SK-N-SH (cell line): ENCODE measurements around the gene PPP1R3F. TPM values are rescaled to one million over a fixed set of nuclear protein-coding genes. Genes with fewer than 3 reads are reported as not detected.

Experiments
- CTCF ChIA-PET: fragments of 300-600, 350-600 bp; formaldehyde crosslinking; extraction: SDS; loops from one replicate; lab custom pipeline; 2021; lab: Yijun Ruan, JAX
- POLR2A ChIA-PET: fragments of 350-600 bp; sonication (Branson Sonifier 250); formaldehyde crosslinking; extraction: SDS; loops from one replicate; lab custom pipeline; 2020; ENCODE audit warnings: antibody characterized with exemption, inconsistent platforms; lab: Yijun Ruan, JAX
- DNase-seq: peaks from one replicate; pipeline ENCODE4 v3.0.0; 2012
- H2AFZ ChIP-seq: fragments of 200-600 bp; sonication (generic); 2 replicates; pipeline ENCODE4 v1.8.1; 2016; ENCODE audit warnings: antibody characterized with exemption, mild to moderate bottlenecking, low read depth
- H3F3A ChIP-seq: fragments of 200-600 bp; sonication (generic); replicated peaks from 2 replicates; pipeline ENCODE3; 2016; ENCODE audit warnings: antibody characterized with exemption, mild to moderate bottlenecking; ENCODE audit not compliant: insufficient read depth
- H3K27ac ChIP-seq, 2 experiments: fragments of 200-500 bp in 1 of 2; fragments of 200-600 bp in 1 of 2; sonication (Bioruptor generic) in 1 of 2; sonication (generic), shearing (Covaris generic) in 1 of 2; 2 replicates each; pipeline versions ENCODE4 v1.5.1 to v1.6.1; 2014 to 2016; ENCODE audit warnings: low read depth in 2 of 2, inconsistent platforms in 1 of 2, low read length in 1 of 2, mild to moderate bottlenecking in 1 of 2, mixed read lengths in 1 of 2
- H3K27me3 ChIP-seq: fragments of 200-600 bp; sonication (generic), shearing (Covaris generic); 2 replicates; pipeline ENCODE4 v1.6.1; 2016; ENCODE audit warnings: mixed run types; ENCODE audit not compliant: insufficient read depth
- H3K36me3 ChIP-seq, 2 experiments: fragments of 200-500 bp in 1 of 2; fragments of 200-600 bp in 1 of 2; sonication (Bioruptor generic) in 1 of 2; sonication (generic) in 1 of 2; replicated peaks in 1 of 2; 2 replicates each; pipeline versions ENCODE3 to v1.5.1; 2014 to 2016; ENCODE audit warnings: low read length in 1 of 2, mild to moderate bottlenecking in 1 of 2; ENCODE audit not compliant: insufficient read depth in 2 of 2, control insufficient read depth in 1 of 2
- H3K4me1 ChIP-seq, 2 experiments: fragments of 200-500 bp in 1 of 2; fragments of 200-600 bp in 1 of 2; sonication (Bioruptor generic) in 1 of 2; sonication (generic), shearing (Covaris generic) in 1 of 2; 2 replicates each; pipeline versions ENCODE4 v1.5.1 to v1.6.1; 2014 to 2016; ENCODE audit warnings: low read depth in 1 of 2, low read length in 1 of 2, mixed run types in 1 of 2; ENCODE audit not compliant: insufficient read depth in 2 of 2, control insufficient read depth in 1 of 2
- H3K4me2 ChIP-seq: fragments of 200-600 bp; sonication (generic), shearing (Covaris generic); 2 replicates; pipeline ENCODE4 v1.6.1; 2017; ENCODE audit warnings: mixed run types
- H3K4me3 ChIP-seq, 2 experiments: fragments of 200-500 bp in 1 of 2; fragments of 200-600 bp in 1 of 2; sonication (Bioruptor generic) in 1 of 2; sonication (generic), shearing (Covaris generic) in 1 of 2; 2 replicates each; pipeline versions ENCODE4 v1.5.1 to v1.8.1; 2014 to 2016; ENCODE audit warnings: low read depth in 2 of 2, inconsistent platforms in 1 of 2, low read length in 1 of 2, mild to moderate bottlenecking in 1 of 2, mixed read lengths in 1 of 2, moderate library complexity in 1 of 2
- H3K79me2 ChIP-seq: fragments of 200-600 bp; sonication (generic); 2 replicates; pipeline ENCODE4 v1.8.1; 2017; ENCODE audit warnings: mild to moderate bottlenecking; ENCODE audit not compliant: insufficient read depth
- H3K9ac ChIP-seq: fragments of 200-600 bp; sonication (generic); 2 replicates; pipeline ENCODE4 v1.6.1; 2017; ENCODE audit warnings: mixed run types
- H3K9me2 ChIP-seq: fragments of 200-600 bp; sonication (generic); 2 replicates; pipeline ENCODE4 v1.6.1; 2017; ENCODE audit warnings: mixed run types
- H3K9me3 ChIP-seq: fragments of 200-600 bp; sonication (generic); 2 replicates; pipeline ENCODE4 v1.6.1; 2017; ENCODE audit warnings: mixed run types, mild to moderate bottlenecking, moderate library complexity
- H4K20me1 ChIP-seq: fragments of 200-600 bp; sonication (generic); 2 replicates; pipeline ENCODE4 v1.6.1; 2017; ENCODE audit warnings: mild to moderate bottlenecking, mixed run types; ENCODE audit not compliant: insufficient read depth
- ELF1 ChIP-seq: IDR thresholded peaks from 2 replicates; pipeline ENCODE4 v1.4.0; 2012
- EZH2phosphoT487 ChIP-seq: fragments of 200-600 bp; sonication (generic); IDR thresholded peaks from 2 replicates; pipeline ENCODE4 v1.6.1; 2017; ENCODE audit warnings: low read depth, mixed run types, mild to moderate bottlenecking, antibody characterized with exemption, moderate library complexity, borderline replicate concordance
- FOSL2 ChIP-seq: IDR thresholded peaks from 2 replicates; pipeline ENCODE4 v1.4.0; 2012; ENCODE audit warnings: low read depth, mild to moderate bottlenecking, moderate library complexity, borderline replicate concordance
- FOXM1 ChIP-seq: IDR thresholded peaks from 2 replicates; pipeline ENCODE4 v1.4.0; 2012; ENCODE audit warnings: low read depth, mild to moderate bottlenecking
- MEF2A ChIP-seq: IDR thresholded peaks from 2 replicates; pipeline ENCODE4 v1.4.0; 2012; ENCODE audit warnings: low read depth, borderline replicate concordance
- PBX3 ChIP-seq: IDR thresholded peaks from 2 replicates; pipeline ENCODE4; 2012
- RXRA ChIP-seq: IDR thresholded peaks from 2 replicates; pipeline ENCODE4 v1.4.0; 2012; ENCODE audit warnings: low read depth, mild to moderate bottlenecking, borderline replicate concordance
- SIN3A ChIP-seq: IDR thresholded peaks from 2 replicates; pipeline ENCODE4 v1.6.1; 2012; ENCODE audit warnings: low read depth, mild to moderate bottlenecking, low read length, moderate library complexity, borderline replicate concordance
- TCF12 ChIP-seq: IDR thresholded peaks from 2 replicates; pipeline ENCODE4 v1.4.0; 2012
- USF1 ChIP-seq: IDR thresholded peaks from 2 replicates; pipeline ENCODE4 v1.4.0; 2012; ENCODE audit warnings: low read depth, borderline replicate concordance
- WGBS: methylation state at CpG from one replicate; pipeline ENCODE4 v1.1.6; 2017; ENCODE audit warnings: low lambda C conversion rate; 5-methylcytosine and 5-hydroxymethylcytosine counted together
- polyA plus RNA-seq, 3 experiments: library from polyadenylated mRNA; depleted of rRNA; stranded (reverse); fragments of >200 nt; gene quantifications; 2 replicates each; pipeline ENCODE4 v1.2.3, GENCODE V29; 2012
- TF ChIP-seq, protein P1 (sequence below): fragments of 150-350 bp; IDR thresholded peaks from 2 replicates; pipeline ENCODE4 v1.6.1; 2016; ENCODE audit warnings: mild to moderate bottlenecking, low read depth, low read length
- TF ChIP-seq, protein P2 (sequence below): IDR thresholded peaks from 2 replicates; pipeline ENCODE4 v1.4.0; 2012; ENCODE audit warnings: low read depth

Gene PPP1R3F
- polyA plus RNA-seq, 1 of the 3 experiments (the other 2 are of a cell fraction), result 6.2 TPM

DNA sequence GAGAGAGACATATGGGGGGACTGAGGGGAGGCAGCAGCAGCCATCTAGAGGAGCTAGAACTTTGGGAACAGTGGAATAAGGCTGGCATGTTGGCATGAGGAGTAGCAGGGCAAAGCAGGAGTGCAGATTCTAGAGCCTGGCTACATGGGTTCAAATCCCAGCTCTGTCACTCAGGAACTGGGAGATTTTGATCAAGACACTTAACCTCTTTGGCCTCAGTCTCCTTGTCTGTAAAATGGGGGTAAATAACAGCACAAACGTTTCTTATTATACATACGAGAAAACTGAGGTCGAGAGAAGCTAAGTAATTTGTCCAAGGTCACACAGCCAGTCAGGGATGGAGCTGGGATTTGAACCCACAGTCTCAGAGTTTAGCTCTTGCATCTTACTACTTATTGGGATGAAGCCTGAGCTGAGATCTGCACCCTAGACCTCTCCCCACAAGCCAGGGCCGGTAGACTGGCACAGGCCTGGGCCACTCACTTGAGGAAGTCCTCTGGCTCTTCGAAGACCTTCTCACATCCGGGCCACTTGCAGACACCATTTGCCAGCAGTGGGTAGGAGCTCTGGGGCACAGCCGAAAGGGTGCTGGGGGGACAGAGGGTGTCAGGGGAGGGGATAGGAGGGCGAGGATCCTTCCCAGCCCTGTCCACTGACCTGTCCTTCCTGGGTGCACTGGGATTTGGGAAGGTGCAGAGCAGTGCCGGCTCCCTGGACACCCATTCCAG lies 13.2 kb upstream of the PPP1R3F start (continued):
- TF ChIP-seq USF1 (no peak), PBX3 (no peak), FOSL2 (no peak)
- TF ChIP-seq, protein P1, sequence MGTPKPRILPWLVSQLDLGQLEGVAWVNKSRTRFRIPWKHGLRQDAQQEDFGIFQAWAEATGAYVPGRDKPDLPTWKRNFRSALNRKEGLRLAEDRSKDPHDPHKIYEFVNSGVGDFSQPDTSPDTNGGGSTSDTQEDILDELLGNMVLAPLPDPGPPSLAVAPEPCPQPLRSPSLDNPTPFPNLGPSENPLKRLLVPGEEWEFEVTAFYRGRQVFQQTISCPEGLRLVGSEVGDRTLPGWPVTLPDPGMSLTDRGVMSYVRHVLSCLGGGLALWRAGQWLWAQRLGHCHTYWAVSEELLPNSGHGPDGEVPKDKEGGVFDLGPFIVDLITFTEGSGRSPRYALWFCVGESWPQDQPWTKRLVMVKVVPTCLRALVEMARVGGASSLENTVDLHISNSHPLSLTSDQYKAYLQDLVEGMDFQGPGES, result no peak

- 42% methylated on average over 5 of the region's 14 CpGs for WGBS
- Histone ChIP-seq H3K27ac (no peak overlapping the region), H4K20me1 (no peaks in the 10 kb centered on the region), H3K9me3 (no peaks in the 10 kb centered on the region), H3K4me2 (no peak overlapping the region), H3K9me2 (no peaks in the 10 kb centered on the region), H3K9ac (no peak overlapping the region), H3F3A (no peaks in the 10 kb centered on the region), H3K4me1 (no peaks in the 10 kb centered on the region), H3K36me3 (no peaks in the 10 kb centered on the region), H3K27me3 (peaks cover 6% of the 10 kb centered on the region; the same call in 1 of the 2 replicates), H2AFZ (no peak overlapping the region), H3K4me3 (no peak overlapping the region), H3K79me2 (no peaks in the 10 kb centered on the region)
- no peak for DNase-seq
- POLR2A ChIA-PET, result interaction anchor here (0.5 to 1.2 kb wide), 2 partner anchors 11 to 757 kb away, joined by 3 read pairs; no protein-coding TSS in a partner anchor
- CTCF ChIA-PET, result no interaction called here
- TF ChIP-seq FOXM1, result no peak
- TF ChIP-seq ELF1, result no peak
- TF ChIP-seq, all 33 proteins: peak for 0
Measured at GRCh38 chrX:49257074-49257790, 12.4 kb upstream of the PPP1R3F start.

DNA sequence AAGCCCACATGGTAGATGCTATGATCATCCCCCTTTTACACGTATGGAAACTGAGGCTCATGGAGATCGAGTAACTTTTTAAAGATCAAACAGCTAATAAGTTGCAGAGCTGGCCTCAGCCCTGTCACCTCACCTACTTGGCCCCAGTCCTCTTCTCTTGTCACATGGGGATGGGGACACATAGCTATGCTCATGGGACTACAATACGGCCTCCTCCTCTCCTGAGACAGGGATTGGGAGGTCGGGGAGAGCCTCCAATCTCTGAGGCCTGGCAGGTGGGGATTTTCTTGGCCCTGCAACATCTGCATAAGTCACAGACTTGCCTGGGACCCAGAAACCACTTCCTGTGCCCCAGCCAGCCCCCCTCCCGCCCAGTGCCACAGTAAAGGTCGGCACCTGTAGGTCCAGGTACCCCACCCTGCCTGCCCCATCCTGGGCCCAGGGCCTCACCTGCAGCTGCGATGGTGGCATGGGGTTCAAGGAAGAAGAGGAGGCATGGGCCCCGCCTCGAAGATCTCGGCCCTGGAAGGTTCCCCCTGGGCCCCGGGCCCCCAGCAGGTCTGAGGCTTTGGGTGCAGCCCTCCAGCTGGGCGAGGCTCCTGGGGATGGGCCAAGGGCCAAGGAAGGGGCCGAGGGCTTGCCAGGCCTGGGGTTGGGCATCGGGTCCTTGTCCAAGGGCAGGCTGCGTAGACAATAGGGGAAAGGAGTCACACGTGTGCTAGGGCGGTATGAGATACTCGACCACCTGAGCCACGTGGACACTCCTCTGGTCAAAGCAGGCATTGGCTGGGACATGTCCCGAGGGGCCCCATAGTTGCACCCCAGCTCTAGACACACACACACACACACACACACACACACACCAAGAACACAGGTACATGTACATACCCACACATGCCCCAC lies 11.5 kb upstream of the PPP1R3F start:
- no peaks in the 10 kb centered on the region for H3K79me2 ChIP-seq
- ChIA-PET POLR2A (no interaction called here), CTCF (no interaction called here)
- no peak overlapping the region for H2AFZ ChIP-seq
- no peak overlapping the region for H3K27ac ChIP-seq
- H3K9me2 ChIP-seq, result no peaks in the 10 kb centered on the region
- no peaks in the 10 kb centered on the region for H3K36me3 ChIP-seq
- no peaks in the 10 kb centered on the region for H3F3A ChIP-seq
- WGBS, result 35% methylated on average over 4 of the region's 20 CpGs
- TF ChIP-seq MEF2A (no peak), TCF12 (no peak), SIN3A (no peak), RXRA (no peak), EZH2phosphoT487 (no peak)
- TF ChIP-seq, protein P2, sequence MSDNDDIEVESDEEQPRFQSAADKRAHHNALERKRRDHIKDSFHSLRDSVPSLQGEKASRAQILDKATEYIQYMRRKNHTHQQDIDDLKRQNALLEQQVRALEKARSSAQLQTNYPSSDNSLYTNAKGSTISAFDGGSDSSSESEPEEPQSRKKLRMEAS, result no peak
- no peaks in the 10 kb centered on the region for H4K20me1 ChIP-seq
- H3K27me3 ChIP-seq, result peaks cover 6% of the 10 kb centered on the region; the same call in 1 of the 2 replicates
- no peak for DNase-seq
- no peaks in the 10 kb centered on the region for H3K4me1 ChIP-seq
- no peak overlapping the region for H3K9ac ChIP-seq
- H3K4me3 ChIP-seq, result no peak overlapping the region
- H3K9me3 ChIP-seq, result no peaks in the 10 kb centered on the region
- H3K4me2 ChIP-seq, result no peak overlapping the region
